ENCODE data around the gene VKORC1L1.
"Not testable (repeated sequence)": the region's sequence is repeated elsewhere in the genome, so short reads cannot be mapped to it uniquely, and the experiment has no call there.

The VKORC1L1 gene

GRCh38 chr7:65926588-65926987, 53.7 kb downstream of the VKORC1L1 start:
- H3K4me3 ChIP-seq (ENCODE audit: control insufficient read depth, low read depth, low read length) = no peak overlapping the region
- no peak for TF ChIP-seq CTCF (conservative IDR thresholded peaks at IDR 0.05; ENCODE audit: control insufficient read depth, insufficient read depth, low read depth, low read length)
- DNase-seq (ENCODE audit: low read depth) = no peak

GRCh38 chr7:65927489-65928448, 54.9 kb downstream of the VKORC1L1 start:
- DNase-seq (ENCODE audit: low read depth) = no peak
- no peak for TF ChIP-seq CTCF (conservative IDR thresholded peaks at IDR 0.05; ENCODE audit: control insufficient read depth, insufficient read depth, low read depth, low read length)
- H3K4me3 ChIP-seq (ENCODE audit: control insufficient read depth, low read depth, low read length) = no peak overlapping the region

GRCh38 chr7:65931685-65932084, 58.8 kb downstream of the VKORC1L1 start:
- TF ChIP-seq CTCF (conservative IDR thresholded peaks at IDR 0.05; ENCODE audit: control insufficient read depth, insufficient read depth, low read depth, low read length) = no peak
- no peak for DNase-seq (ENCODE audit: low read depth)
- no peak overlapping the region for H3K4me3 ChIP-seq (ENCODE audit: control insufficient read depth, low read depth, low read length)

GRCh38 chr7:65937296-65937695, 64.4 kb downstream of the VKORC1L1 start:
- TF ChIP-seq CTCF (conservative IDR thresholded peaks at IDR 0.05; ENCODE audit: control insufficient read depth, insufficient read depth, low read depth, low read length) = no peak
- DNase-seq (ENCODE audit: low read depth) = no peak
- H3K4me3 ChIP-seq (ENCODE audit: control insufficient read depth, low read depth, low read length) = no peak overlapping the region

- H3K4me3 ChIP-seq (ENCODE audit: control insufficient read depth, low read depth, low read length) = no peak overlapping the region
- DNase-seq (ENCODE audit: low read depth) = peak; percentile 37
- no peak for TF ChIP-seq CTCF (conservative IDR thresholded peaks at IDR 0.05; ENCODE audit: control insufficient read depth, insufficient read depth, low read depth, low read length)
Measured at GRCh38 chr7:65938336-65938895, 65.5 kb downstream of the VKORC1L1 start.

GRCh38 chr7:65945787-65946186, 72.9 kb downstream of the VKORC1L1 start:
- DNase-seq (ENCODE audit: low read depth); H3K4me3 ChIP-seq (ENCODE audit: control insufficient read depth, low read depth, low read length): not testable (repeated sequence)

- no peak for TF ChIP-seq CTCF (conservative IDR thresholded peaks at IDR 0.05; ENCODE audit: control insufficient read depth, insufficient read depth, low read depth, low read length)
- no peak overlapping the region for H3K4me3 ChIP-seq (ENCODE audit: control insufficient read depth, low read depth, low read length)
- DNase-seq (ENCODE audit: low read depth) = peak; percentile 81
Measured at GRCh38 chr7:65946904-65947303, 74.0 kb downstream of the VKORC1L1 start.

All from fibroblast of mammary gland (primary cell).